ENCODE results near the gene TTC22. TPM values are rescaled to one million over a fixed set of nuclear protein-coding genes. Genes with fewer than 3 reads are reported as not detected.

The TTC22 gene
- total RNA-seq, 1 experiment from 2014 or later: 0.10 TPM

DNA sequence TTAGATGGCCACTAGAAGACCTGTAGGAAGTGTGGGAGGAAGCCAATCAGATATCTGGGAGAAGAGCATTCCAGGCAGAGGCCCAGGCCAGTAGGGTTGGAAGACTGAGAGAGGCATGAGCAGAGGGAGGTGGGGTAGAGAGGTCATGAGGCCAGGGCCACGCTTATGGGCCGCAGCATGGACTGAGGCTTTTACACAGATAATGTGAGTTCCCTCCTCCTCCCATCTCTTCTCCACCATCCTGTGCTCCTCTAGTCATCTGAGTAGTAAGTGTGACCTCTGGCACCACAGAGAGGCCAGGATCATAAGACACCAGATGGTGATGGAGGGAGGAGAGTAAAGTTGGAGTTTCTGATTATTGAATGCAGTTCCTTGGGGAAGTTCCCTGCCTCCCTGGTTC, 17.1 kb downstream of the TTC22 start:
- ATAC-seq: no peak
- no peak overlapping the region for H3K27ac ChIP-seq (ENCODE audit: low read length)
- no peaks in the 10 kb centered on the region for H3K27me3 ChIP-seq (ENCODE audit: control insufficient read depth, insufficient read depth, low read length)
- H3K4me1 ChIP-seq (ENCODE audit: control insufficient read depth, insufficient read depth, low read length): no peaks in the 10 kb centered on the region
- H3K9me3 ChIP-seq (ENCODE audit: control insufficient read depth, insufficient read depth, low read depth, low read length): no peaks in the 10 kb centered on the region
- in situ Hi-C loops (cut with HindIII; ENCODE audit: low pct_unique_long_range_greater_than_20kb, low sequenced_read_pairs) (no loop called here), intact Hi-C loops (cut with micrococcal nuclease; ENCODE audit: unreplicated experiment) (no loop called here)
- ChIA-PET CTCF (no interaction called here), POLR2A (no interaction called here)
- H3K36me3 ChIP-seq (ENCODE audit: control insufficient read depth, insufficient read depth, low read length): no peaks in the 10 kb centered on the region
- DNase-seq (ENCODE audit: low read depth, low spot score): no peak
- BruUV-seq (replicated peaks): no TSS peak
- no peak overlapping the region for H3K4me3 ChIP-seq (ENCODE audit: low read depth in 2 of 2, low read length in 2 of 2)
- TF ChIP-seq, protein P1, sequence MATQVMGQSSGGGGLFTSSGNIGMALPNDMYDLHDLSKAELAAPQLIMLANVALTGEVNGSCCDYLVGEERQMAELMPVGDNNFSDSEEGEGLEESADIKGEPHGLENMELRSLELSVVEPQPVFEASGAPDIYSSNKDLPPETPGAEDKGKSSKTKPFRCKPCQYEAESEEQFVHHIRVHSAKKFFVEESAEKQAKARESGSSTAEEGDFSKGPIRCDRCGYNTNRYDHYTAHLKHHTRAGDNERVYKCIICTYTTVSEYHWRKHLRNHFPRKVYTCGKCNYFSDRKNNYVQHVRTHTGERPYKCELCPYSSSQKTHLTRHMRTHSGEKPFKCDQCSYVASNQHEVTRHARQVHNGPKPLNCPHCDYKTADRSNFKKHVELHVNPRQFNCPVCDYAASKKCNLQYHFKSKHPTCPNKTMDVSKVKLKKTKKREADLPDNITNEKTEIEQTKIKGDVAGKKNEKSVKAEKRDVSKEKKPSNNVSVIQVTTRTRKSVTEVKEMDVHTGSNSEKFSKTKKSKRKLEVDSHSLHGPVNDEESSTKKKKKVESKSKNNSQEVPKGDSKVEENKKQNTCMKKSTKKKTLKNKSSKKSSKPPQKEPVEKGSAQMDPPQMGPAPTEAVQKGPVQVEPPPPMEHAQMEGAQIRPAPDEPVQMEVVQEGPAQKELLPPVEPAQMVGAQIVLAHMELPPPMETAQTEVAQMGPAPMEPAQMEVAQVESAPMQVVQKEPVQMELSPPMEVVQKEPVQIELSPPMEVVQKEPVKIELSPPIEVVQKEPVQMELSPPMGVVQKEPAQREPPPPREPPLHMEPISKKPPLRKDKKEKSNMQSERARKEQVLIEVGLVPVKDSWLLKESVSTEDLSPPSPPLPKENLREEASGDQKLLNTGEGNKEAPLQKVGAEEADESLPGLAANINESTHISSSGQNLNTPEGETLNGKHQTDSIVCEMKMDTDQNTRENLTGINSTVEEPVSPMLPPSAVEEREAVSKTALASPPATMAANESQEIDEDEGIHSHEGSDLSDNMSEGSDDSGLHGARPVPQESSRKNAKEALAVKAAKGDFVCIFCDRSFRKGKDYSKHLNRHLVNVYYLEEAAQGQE (IDR thresholded peaks at IDR 0.05; ENCODE audit: insufficient read depth in 1 of 2, low read depth in 2 of 2, low read length in 1 of 2): no peak
- no peak for TF ChIP-seq SIN3A (IDR thresholded peaks at IDR 0.05; ENCODE audit: borderline replicate concordance, insufficient read depth, low read depth, low read length)
- no peak for TF ChIP-seq TCF7L2 (IDR thresholded peaks at IDR 0.05; ENCODE audit: low read depth, low read length)
- no peak for TF ChIP-seq CTCF (IDR thresholded peaks at IDR 0.05)
- no peak for TF ChIP-seq POLR2AphosphoS5 (IDR thresholded peaks at IDR 0.05; ENCODE audit: low read depth, low read length)

GRCh38 chr1:54782588-54782987, 18.5 kb downstream of the TTC22 start:
- in situ Hi-C loops (cut with HindIII; ENCODE audit: low pct_unique_long_range_greater_than_20kb, low sequenced_read_pairs) (no loop called here), intact Hi-C loops (cut with micrococcal nuclease; ENCODE audit: unreplicated experiment) (no loop called here)
- ATAC-seq: no peak
- ChIA-PET CTCF (no interaction called here), POLR2A (no interaction called here)
- no TSS peak for BruUV-seq (replicated peaks)
- Histone ChIP-seq H3K27ac (ENCODE audit: low read length) (no peak overlapping the region), H3K4me1 (ENCODE audit: control insufficient read depth, insufficient read depth, low read length) (no peaks in the 10 kb centered on the region), H3K4me3 (ENCODE audit: low read depth in 2 of 2, low read length in 2 of 2) (no peak overlapping the region), H3K36me3 (ENCODE audit: control insufficient read depth, insufficient read depth, low read length) (no peaks in the 10 kb centered on the region), H3K9me3 (ENCODE audit: control insufficient read depth, insufficient read depth, low read depth, low read length) (no peaks in the 10 kb centered on the region), H3K27me3 (ENCODE audit: control insufficient read depth, insufficient read depth, low read length) (no peaks in the 10 kb centered on the region)
- no peak for TF ChIP-seq SIN3A (IDR thresholded peaks at IDR 0.05; ENCODE audit: borderline replicate concordance, insufficient read depth, low read depth, low read length)
- TF ChIP-seq CTCF (IDR thresholded peaks at IDR 0.05): no peak
- TF ChIP-seq TCF7L2 (IDR thresholded peaks at IDR 0.05; ENCODE audit: low read depth, low read length): no peak
- no peak for DNase-seq (ENCODE audit: low read depth, low spot score)

All from Panc1 (cell line).